K562 (cell line): ENCODE data around the gene CERS3. TPM values are rescaled to one million over a fixed set of nuclear protein-coding genes. Genes with fewer than 3 reads are reported as not detected.

Experiments used
- ATAC-seq: fragments of 200-7000 bp; cut with Tn5 transposase; 3 replicates; pipeline ENCODE4 v1.9.1; 2020; ENCODE audit warnings: moderate library complexity
- BruUV-seq: library from RNA; stranded (reverse); fragments of 400-500 nt; replicated peaks from 2 replicates; lab custom pipeline; 2021; lab: Mats Ljungman, UMichigan
- CTCF ChIA-PET: fragments of 300-600 bp; formaldehyde crosslinking; extraction: SDS; loops from one replicate; lab custom pipeline; 2021; ENCODE audit warnings: low intra/inter-chr PET ratio; lab: Yijun Ruan, JAX
- POLR2A ChIA-PET: fragments of 300-600, 350-650 bp; sonication (Branson Sonifier 250); formaldehyde crosslinking; extraction: SDS; loops from one replicate; lab custom pipeline; 2021; ENCODE audit warnings: antibody characterized with exemption, inconsistent platforms; lab: Yijun Ruan, JAX
- DNase-seq, 4 experiments: peaks; one replicate each; pipeline versions ENCODE4 v3.0.0 to v3.0.0-alpha.2; 2011 to 2018; ENCODE audit warnings: low spot score in 3 of 4, mixed read lengths in 3 of 4; ENCODE audit errors: extremely low read depth in 1 of 4
- FAIRE-seq: peaks from 2 replicates; lab custom pipeline; 2011; peaks lifted over from hg19 to GRCh38; lab: Jason Lieb, UNC
- H2AFZ ChIP-seq: 2 replicates; pipeline ENCODE4 v1.6.0; 2011; ENCODE audit warnings: low read depth, low read length, control low read depth, inconsistent platforms
- H3K27ac ChIP-seq: fragments of 200-600 bp; 3 replicates; pipeline ENCODE4 v1.8.0; 2011; ENCODE audit warnings: low read depth, mild to moderate bottlenecking, control low read depth, inconsistent platforms, low read length, moderate library complexity, mixed read lengths; ENCODE audit errors: extremely low read depth
- H3K27me3 ChIP-seq, 2 experiments: fragments of 300-600 bp in 1 of 2; 2 replicates in 1 of 2; 3 replicates in 1 of 2; pipeline versions ENCODE4 v1.6.0 to v1.8.0; 2011; ENCODE audit warnings: inconsistent platforms in 2 of 2, low read length in 2 of 2, mild to moderate bottlenecking in 1 of 2, mixed read lengths in 1 of 2, moderate library complexity in 1 of 2; ENCODE audit not compliant: control insufficient read depth in 2 of 2, insufficient read depth in 2 of 2
- H3K36me3 ChIP-seq: fragments of 300-600 bp; 3 replicates; pipeline ENCODE4 v1.8.0; 2011; ENCODE audit warnings: mild to moderate bottlenecking, low read length, inconsistent platforms; ENCODE audit not compliant: control insufficient read depth, insufficient read depth
- H3K4me1 ChIP-seq, 2 experiments: fragments of 200-600 bp in 1 of 2; replicated peaks in 1 of 2; 2 replicates in 1 of 2; 3 replicates in 1 of 2; pipeline versions ENCODE4 v1.5.1 to v1.8.0; 2011; ENCODE audit warnings: inconsistent platforms in 2 of 2, low read length in 2 of 2, mild to moderate bottlenecking in 1 of 2, mixed read lengths in 1 of 2, moderate library complexity in 1 of 2; ENCODE audit not compliant: control insufficient read depth in 2 of 2, insufficient read depth in 2 of 2
- H3K4me2 ChIP-seq: 2 replicates; pipeline ENCODE4 v1.6.1; 2011; ENCODE audit warnings: low read length, control low read depth, inconsistent platforms, mixed read lengths; ENCODE audit not compliant: insufficient read depth
- H3K4me3 ChIP-seq: fragments of 200-600 bp; sonication (generic), shearing (Covaris generic); 2 replicates; pipeline ENCODE4 v1.5.1; 2016; ENCODE audit warnings: control low read depth, inconsistent platforms
- H3K79me2 ChIP-seq: fragments of 200-600 bp; 3 replicates; pipeline ENCODE4 v1.8.0; 2011; ENCODE audit warnings: low read length, inconsistent platforms; ENCODE audit not compliant: control insufficient read depth, insufficient read depth
- H3K9ac ChIP-seq, 2 experiments: 2 replicates each; pipeline versions ENCODE4 v1.6.0 to v1.6.1; 2011; ENCODE audit warnings: low read depth in 2 of 2, low read length in 2 of 2, control low read depth in 1 of 2, inconsistent platforms in 1 of 2, mild to moderate bottlenecking in 1 of 2, mixed read lengths in 1 of 2; ENCODE audit not compliant: insufficient read depth in 1 of 2
- H3K9me1 ChIP-seq: one replicate; pipeline ENCODE4 v1.6.0; 2011; ENCODE audit warnings: inconsistent platforms, mild to moderate bottlenecking, low read length, moderate library complexity; ENCODE audit not compliant: control insufficient read depth, insufficient read depth
- H3K9me3 ChIP-seq: replicated peaks from 2 replicates; pipeline ENCODE4 v1.5.1; 2011; ENCODE audit warnings: low read depth, low read length, inconsistent platforms; ENCODE audit not compliant: control insufficient read depth, insufficient read depth
- H4K20me1 ChIP-seq: replicated peaks from 2 replicates; pipeline ENCODE4 v1.6.1; 2011; ENCODE audit warnings: low read length, inconsistent platforms, mixed read lengths; ENCODE audit not compliant: control insufficient read depth, insufficient read depth
- BRD9 ChIP-seq: fragments of 450-650 bp; IDR thresholded peaks from 2 replicates; pipeline ENCODE4 v1.6.1; 2018; ENCODE audit warnings: low read depth; ENCODE audit not compliant: partially characterized antibody
- ETV1 ChIP-seq: fragments of 450-650 bp; conservative IDR thresholded peaks from 2 replicates; pipeline ENCODE4 v1.6.1; 2016; ENCODE audit warnings: missing genetic modification characterization, control low read depth, low read depth, missing compliant biosample characterization
- MCM5 ChIP-seq: fragments of 450-650 bp; IDR thresholded peaks from 2 replicates; pipeline ENCODE4 v1.6.1; 2016; ENCODE audit warnings: low read depth
- ZNF24 ChIP-seq: fragments of 450-650 bp; IDR thresholded peaks from 2 replicates; pipeline ENCODE4 v1.6.1; 2016
- WGBS: fragments of 100-300 bp; shearing (Covaris generic); methylation state at CpG from one replicate; pipeline ENCODE4 v1.1.6; 2016; ENCODE audit warnings: low coverage, mixed read lengths; ENCODE audit not compliant: insufficient coverage; ENCODE audit errors: missing lambda C conversion rate; 5-methylcytosine and 5-hydroxymethylcytosine counted together
- in situ Hi-C: fragments of 300-500 bp; cut with MboI; formaldehyde crosslinking; loops from 4 replicates; pipeline ENCODE4 v1.15.0; 2018; ENCODE audit warnings: inconsistent platforms, mixed read lengths
- intact Hi-C: fragments of 100-400 bp; cut with micrococcal nuclease; formaldehyde crosslinking; loops from 2 replicates; pipeline ENCODE4 v1.14.2; 2022
- polyA plus RNA-seq, 8 experiments: library from polyadenylated mRNA; depleted of rRNA in 4 of 8; stranded (reverse) in 5 of 8; unstranded in 3 of 8; fragments of >200 nt; fragmentation: Nextera tagmentation in 2 of 8; fragmentation: Illumina TruSeq in 1 of 8; extraction: Ambion mirVana in 2 of 8; extraction: Trizol in 1 of 8; gene quantifications; 2 replicates each; pipeline versions ENCODE4 v1.2.1 to v1.2.3, GENCODE V29; 2011 to 2014; ENCODE audit warnings: inconsistent platforms in 1 of 8, missing spikeins in 1 of 8
- total RNA-seq, 7 experiments: library from RNA; depleted of rRNA in 6 of 7; stranded (reverse); fragments of >200 nt in 6 of 7; fragmentation: Illumina TruSeq in 2 of 7; extraction: Trizol in 2 of 7; gene quantifications; 2 replicates each; pipeline versions ENCODE4 v1.2.1 to v1.2.3, GENCODE V29; 2011 to 2021; ENCODE audit warnings: low replicate concordance in 1 of 7
- TF ChIP-seq, protein P1 (sequence below): fragments of 450-650 bp; IDR thresholded peaks from 2 replicates; pipeline ENCODE4 v1.7.0; 2016; ENCODE audit warnings: borderline replicate concordance
- TF ChIP-seq, protein P2 (sequence below): fragments of 250-450 bp; sonication (Bioruptor Pico); IDR thresholded peaks from 2 replicates; pipeline ENCODE4 v1.5.0; 2022; ENCODE audit warnings: mild to moderate bottlenecking
- TF ChIP-seq, protein P3 (sequence below): fragments of 450-650 bp; IDR thresholded peaks from 2 replicates; pipeline ENCODE4 v1.6.1; 2016; ENCODE audit warnings: low read depth
- TF ChIP-seq, protein P4 (sequence below): sonication (generic); formaldehyde crosslinking; IDR thresholded peaks from 2 replicates; pipeline ENCODE4 v1.8.1; 2023; ENCODE audit warnings: mild to moderate bottlenecking, missing genetic modification reagents, moderate library complexity

CERS3 gene
- total and polyA plus RNA-seq, 9 of the 15 experiments (the other 6 are each of a cell fraction or from before 2014, with no cell fraction given) = not detected

DNA sequence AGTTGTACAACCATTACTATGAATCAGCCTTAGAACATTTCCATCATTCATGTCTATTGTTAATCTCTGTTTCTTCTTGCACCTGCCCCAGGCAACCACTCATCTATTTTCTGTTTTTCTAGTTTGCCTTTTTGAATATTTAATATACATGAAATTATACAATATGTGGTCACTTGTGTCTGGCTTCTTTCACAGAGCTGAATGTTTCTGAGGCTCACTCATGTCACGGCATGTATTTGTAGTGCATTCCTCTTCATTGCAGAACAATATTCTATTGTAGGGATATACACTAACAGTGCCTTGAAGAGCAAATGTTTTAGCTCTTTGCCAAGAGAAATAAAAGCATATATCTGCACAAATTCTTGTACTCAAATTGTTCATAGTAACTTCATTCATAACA lies 32.9 kb downstream of the CERS3 start:
- no peaks in the 10 kb centered on the region for H3K4me1 ChIP-seq
- FAIRE-seq (no peak), DNase-seq (no peak), ATAC-seq (no peak)
- H3K4me3 ChIP-seq = no peak overlapping the region
- no peaks in the 10 kb centered on the region for H3K36me3 ChIP-seq
- no peaks in the 10 kb centered on the region for H3K9me3 ChIP-seq
- H3K79me2 ChIP-seq = no peaks in the 10 kb centered on the region
- ChIA-PET POLR2A (interaction anchor here (0.7 kb wide), 1 partner anchor 128 kb away, joined by 3 read pairs; no protein-coding TSS in a partner anchor), CTCF (no interaction called here)
- H3K27me3 ChIP-seq = no peaks in the 10 kb centered on the region
- no peak overlapping the region for H3K27ac ChIP-seq
- BruUV-seq = no TSS peak
- in situ Hi-C loops (no loop called here), intact Hi-C loops (no loop called here)
- H3K4me2 ChIP-seq = no peak overlapping the region
- WGBS = 0% methylated on average over 1 of the region's 1 CpG
- H3K9ac ChIP-seq = no peak overlapping the region
- no peaks in the 10 kb centered on the region for H4K20me1 ChIP-seq
- no peaks in the 10 kb centered on the region for H3K9me1 ChIP-seq
- no peak overlapping the region for H2AFZ ChIP-seq
- TF ChIP-seq ZNF24 = no peak
- TF ChIP-seq, protein P1, sequence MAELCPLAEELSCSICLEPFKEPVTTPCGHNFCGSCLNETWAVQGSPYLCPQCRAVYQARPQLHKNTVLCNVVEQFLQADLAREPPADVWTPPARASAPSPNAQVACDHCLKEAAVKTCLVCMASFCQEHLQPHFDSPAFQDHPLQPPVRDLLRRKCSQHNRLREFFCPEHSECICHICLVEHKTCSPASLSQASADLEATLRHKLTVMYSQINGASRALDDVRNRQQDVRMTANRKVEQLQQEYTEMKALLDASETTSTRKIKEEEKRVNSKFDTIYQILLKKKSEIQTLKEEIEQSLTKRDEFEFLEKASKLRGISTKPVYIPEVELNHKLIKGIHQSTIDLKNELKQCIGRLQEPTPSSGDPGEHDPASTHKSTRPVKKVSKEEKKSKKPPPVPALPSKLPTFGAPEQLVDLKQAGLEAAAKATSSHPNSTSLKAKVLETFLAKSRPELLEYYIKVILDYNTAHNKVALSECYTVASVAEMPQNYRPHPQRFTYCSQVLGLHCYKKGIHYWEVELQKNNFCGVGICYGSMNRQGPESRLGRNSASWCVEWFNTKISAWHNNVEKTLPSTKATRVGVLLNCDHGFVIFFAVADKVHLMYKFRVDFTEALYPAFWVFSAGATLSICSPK = no peak
- TF ChIP-seq, protein P2, sequence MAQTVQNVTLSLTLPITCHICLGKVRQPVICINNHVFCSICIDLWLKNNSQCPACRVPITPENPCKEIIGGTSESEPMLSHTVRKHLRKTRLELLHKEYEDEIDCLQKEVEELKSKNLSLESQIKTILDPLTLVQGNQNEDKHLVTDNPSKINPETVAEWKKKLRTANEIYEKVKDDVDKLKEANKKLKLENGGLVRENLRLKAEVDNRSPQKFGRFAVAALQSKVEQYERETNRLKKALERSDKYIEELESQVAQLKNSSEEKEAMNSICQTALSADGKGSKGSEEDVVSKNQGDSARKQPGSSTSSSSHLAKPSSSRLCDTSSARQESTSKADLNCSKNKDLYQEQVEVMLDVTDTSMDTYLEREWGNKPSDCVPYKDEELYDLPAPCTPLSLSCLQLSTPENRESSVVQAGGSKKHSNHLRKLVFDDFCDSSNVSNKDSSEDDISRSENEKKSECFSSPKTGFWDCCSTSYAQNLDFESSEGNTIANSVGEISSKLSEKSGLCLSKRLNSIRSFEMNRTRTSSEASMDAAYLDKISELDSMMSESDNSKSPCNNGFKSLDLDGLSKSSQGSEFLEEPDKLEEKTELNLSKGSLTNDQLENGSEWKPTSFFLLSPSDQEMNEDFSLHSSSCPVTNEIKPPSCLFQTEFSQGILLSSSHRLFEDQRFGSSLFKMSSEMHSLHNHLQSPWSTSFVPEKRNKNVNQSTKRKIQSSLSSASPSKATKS (CRISPR knock-in tag) = no peak
- TF ChIP-seq MCM5 = no peak
- TF ChIP-seq, protein P3, sequence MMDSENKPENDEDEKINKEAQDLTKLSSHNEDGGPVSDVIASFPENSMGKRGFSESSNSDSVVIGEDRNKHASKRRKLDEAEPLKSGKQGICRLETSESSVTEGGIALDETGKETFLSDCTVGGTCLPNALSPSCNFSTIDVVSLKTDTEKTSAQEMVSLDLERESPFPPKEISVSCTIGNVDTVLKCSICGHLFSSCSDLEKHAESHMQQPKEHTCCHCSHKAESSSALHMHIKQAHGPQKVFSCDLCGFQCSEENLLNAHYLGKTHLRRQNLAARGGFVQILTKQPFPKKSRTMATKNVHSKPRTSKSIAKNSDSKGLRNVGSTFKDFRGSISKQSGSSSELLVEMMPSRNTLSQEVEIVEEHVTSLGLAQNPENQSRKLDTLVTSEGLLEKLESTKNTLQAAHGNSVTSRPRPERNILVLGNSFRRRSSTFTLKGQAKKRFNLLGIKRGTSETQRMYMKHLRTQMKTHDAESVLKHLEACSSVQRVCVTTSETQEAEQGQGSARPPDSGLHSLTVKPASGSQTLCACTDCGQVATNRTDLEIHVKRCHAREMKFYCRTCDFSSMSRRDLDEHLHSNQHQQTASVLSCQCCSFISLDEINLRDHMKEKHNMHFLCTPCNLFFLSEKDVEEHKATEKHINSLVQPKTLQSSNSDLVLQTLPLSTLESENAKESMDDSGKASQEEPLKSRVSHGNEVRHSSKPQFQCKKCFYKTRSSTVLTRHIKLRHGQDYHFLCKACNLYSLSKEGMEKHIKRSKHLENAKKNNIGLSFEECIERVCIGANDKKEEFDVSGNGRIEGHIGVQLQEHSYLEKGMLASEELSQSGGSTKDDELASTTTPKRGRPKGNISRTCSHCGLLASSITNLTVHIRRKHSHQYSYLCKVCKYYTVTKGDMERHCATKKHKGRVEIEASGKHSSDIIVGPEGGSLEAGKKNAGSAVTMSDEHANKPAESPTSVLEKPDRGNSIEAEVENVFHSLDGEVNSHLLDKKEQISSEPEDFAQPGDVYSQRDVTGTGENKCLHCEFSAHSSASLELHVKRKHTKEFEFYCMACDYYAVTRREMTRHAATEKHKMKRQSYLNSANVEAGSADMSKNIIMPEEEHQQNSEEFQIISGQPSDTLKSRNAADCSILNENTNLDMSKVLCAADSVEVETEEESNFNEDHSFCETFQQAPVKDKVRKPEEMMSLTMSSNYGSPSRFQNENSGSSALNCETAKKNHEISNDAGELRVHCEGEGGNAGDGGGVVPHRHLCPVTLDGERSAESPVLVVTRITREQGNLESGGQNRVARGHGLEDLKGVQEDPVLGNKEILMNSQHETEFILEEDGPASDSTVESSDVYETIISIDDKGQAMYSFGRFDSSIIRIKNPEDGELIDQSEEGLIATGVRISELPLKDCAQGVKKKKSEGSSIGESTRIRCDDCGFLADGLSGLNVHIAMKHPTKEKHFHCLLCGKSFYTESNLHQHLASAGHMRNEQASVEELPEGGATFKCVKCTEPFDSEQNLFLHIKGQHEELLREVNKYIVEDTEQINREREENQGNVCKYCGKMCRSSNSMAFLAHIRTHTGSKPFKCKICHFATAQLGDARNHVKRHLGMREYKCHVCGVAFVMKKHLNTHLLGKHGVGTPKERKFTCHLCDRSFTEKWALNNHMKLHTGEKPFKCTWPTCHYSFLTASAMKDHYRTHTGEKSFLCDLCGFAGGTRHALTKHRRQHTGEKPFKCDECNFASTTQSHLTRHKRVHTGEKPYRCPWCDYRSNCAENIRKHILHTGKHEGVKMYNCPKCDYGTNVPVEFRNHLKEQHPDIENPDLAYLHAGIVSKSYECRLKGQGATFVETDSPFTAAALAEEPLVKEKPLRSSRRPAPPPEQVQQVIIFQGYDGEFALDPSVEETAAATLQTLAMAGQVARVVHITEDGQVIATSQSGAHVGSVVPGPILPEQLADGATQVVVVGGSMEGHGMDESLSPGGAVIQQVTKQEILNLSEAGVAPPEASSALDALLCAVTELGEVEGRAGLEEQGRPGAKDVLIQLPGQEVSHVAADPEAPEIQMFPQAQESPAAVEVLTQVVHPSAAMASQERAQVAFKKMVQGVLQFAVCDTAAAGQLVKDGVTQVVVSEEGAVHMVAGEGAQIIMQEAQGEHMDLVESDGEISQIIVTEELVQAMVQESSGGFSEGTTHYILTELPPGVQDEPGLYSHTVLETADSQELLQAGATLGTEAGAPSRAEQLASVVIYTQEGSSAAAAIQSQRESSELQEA = no peak
- TF ChIP-seq BRD9 = no peak
- TF ChIP-seq ETV1 = no peak
- TF ChIP-seq, protein P4, sequence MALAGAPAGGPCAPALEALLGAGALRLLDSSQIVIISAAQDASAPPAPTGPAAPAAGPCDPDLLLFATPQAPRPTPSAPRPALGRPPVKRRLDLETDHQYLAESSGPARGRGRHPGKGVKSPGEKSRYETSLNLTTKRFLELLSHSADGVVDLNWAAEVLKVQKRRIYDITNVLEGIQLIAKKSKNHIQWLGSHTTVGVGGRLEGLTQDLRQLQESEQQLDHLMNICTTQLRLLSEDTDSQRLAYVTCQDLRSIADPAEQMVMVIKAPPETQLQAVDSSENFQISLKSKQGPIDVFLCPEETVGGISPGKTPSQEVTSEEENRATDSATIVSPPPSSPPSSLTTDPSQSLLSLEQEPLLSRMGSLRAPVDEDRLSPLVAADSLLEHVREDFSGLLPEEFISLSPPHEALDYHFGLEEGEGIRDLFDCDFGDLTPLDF (CRISPR knock-in tag) = no peak
